ENCODE measurements around the gene SCAMP4.

The SCAMP4 gene

DNA sequence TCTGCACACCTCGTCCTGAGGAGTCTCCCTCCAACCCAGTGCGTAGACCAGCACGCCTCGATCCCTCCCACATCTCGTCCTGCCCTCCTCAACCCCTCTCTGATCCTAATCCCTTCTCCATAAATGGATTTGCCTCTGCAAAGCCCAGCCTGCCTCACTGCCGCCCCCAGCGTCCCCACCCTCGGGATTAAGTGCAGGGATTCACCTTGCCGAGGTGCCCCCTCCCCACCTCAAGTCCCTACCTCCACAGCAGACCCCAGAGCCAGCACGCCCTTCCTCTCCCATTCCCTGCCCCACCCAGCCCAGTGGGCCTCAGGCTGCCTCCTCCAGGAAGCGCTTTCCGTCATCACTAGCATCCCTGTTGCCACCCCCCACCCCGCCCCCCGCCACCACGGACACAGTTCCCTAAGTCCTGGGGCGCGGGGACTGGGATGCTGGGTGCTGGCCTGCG, 45.8 kb upstream of the SCAMP4 start:
- H4K20me1 ChIP-seq (ENCODE audit: low read depth, low read length): peaks cover 6% of the 10 kb centered on the region; the same call in 1 of the 2 replicates

DNA sequence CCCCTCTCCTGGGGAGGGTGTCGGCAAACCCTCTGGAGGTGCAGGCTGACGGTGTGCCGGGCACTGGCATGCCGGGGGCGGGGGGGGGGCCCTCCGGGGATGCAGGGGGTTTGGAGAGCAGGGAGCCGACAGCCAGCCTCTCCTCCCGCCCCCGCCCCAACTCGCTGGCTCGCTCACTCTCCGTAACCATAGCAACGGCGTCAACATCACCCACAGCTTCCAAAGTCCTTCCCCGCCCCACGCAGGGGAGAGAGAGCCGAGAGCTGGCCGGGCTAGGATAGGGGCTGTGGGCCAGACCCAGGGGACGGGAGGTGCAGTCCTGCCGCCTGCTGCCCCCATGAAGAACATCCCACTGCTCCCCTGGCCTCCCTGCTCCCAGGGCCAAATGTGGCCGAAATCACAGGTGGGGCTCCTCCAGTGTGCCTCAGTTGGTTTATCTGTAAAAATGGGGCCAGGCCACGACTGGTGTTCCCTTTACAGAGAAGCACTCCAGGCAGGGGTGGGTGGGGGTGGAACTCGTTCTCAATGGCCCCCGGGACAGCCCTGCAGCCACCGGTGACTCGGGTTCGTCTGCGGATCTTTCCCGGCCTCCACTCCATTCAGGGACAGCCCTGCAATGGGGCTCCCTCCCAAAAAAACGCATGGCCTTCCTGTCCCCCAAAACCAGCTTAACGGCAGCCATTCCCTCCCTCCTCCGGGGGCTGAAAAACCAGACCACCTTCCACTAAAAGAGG, 45.0 kb upstream of the SCAMP4 start:
- Histone ChIP-seq H3K36me3 (ENCODE audit: low read length) (no peaks in the 10 kb centered on the region), H3K9me2 (replicated peaks; ENCODE audit: insufficient read depth, low read length) (no peaks in the 10 kb centered on the region), H3K79me2 (ENCODE audit: insufficient read depth, low read length) (peaks cover 58% of the 10 kb centered on the region), H3K9me3 (ENCODE audit: insufficient read depth, low read length) (no peaks in the 10 kb centered on the region), H3K9ac (ENCODE audit: low read length) (peak overlapping the region; percentile 75), H3K4me2 (ENCODE audit: low read depth, low read length, poor library complexity, severe bottlenecking) (peak overlapping the region; percentile 66), H3K27ac (ENCODE audit: low read depth, low read length) (no peak overlapping the region), H3K4me3 (ENCODE audit: insufficient read depth, low read length, poor library complexity, severe bottlenecking) (peak overlapping the region; percentile 95), H3K27me3 (ENCODE audit: low read length) (no peaks in the 10 kb centered on the region), H3F3A (ENCODE audit: insufficient read depth) (peaks cover 17% of the 10 kb centered on the region; the same call in 1 of the 2 replicates), H4K20me1 (ENCODE audit: low read depth, low read length) (peaks cover 6% of the 10 kb centered on the region; the same call in 1 of the 2 replicates), H2AFZ (ENCODE audit: low read depth, low read length, severe bottlenecking) (no peak overlapping the region)
- TF ChIP-seq, protein P1, sequence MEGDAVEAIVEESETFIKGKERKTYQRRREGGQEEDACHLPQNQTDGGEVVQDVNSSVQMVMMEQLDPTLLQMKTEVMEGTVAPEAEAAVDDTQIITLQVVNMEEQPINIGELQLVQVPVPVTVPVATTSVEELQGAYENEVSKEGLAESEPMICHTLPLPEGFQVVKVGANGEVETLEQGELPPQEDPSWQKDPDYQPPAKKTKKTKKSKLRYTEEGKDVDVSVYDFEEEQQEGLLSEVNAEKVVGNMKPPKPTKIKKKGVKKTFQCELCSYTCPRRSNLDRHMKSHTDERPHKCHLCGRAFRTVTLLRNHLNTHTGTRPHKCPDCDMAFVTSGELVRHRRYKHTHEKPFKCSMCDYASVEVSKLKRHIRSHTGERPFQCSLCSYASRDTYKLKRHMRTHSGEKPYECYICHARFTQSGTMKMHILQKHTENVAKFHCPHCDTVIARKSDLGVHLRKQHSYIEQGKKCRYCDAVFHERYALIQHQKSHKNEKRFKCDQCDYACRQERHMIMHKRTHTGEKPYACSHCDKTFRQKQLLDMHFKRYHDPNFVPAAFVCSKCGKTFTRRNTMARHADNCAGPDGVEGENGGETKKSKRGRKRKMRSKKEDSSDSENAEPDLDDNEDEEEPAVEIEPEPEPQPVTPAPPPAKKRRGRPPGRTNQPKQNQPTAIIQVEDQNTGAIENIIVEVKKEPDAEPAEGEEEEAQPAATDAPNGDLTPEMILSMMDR (IDR thresholded peaks at IDR 0.05; ENCODE audit: insufficient read depth, low read length, poor library complexity, severe bottlenecking): no peak
- no peak for TF ChIP-seq EZH2phosphoT487 (conservative IDR thresholded peaks at IDR 0.05; ENCODE audit: low read length)

More for the DNA sequence above, 45.8 kb upstream of the SCAMP4 start:
- H3K27ac ChIP-seq (ENCODE audit: low read depth, low read length): no peak overlapping the region
- TF ChIP-seq, protein P1 (IDR thresholded peaks at IDR 0.05; ENCODE audit: insufficient read depth, low read length, poor library complexity, severe bottlenecking): no peak
- TF ChIP-seq EZH2phosphoT487 (conservative IDR thresholded peaks at IDR 0.05; ENCODE audit: low read length): no peak
- no peaks in the 10 kb centered on the region for H3K9me3 ChIP-seq (ENCODE audit: insufficient read depth, low read length)
- no peaks in the 10 kb centered on the region for H3K27me3 ChIP-seq (ENCODE audit: low read length)
- H3K4me2 ChIP-seq (ENCODE audit: low read depth, low read length, poor library complexity, severe bottlenecking): no peak overlapping the region
- H3K9me2 ChIP-seq (replicated peaks; ENCODE audit: insufficient read depth, low read length): no peaks in the 10 kb centered on the region
- H3K79me2 ChIP-seq (ENCODE audit: insufficient read depth, low read length): peaks cover 62% of the 10 kb centered on the region
- H2AFZ ChIP-seq (ENCODE audit: low read depth, low read length, severe bottlenecking): no peak overlapping the region
- peaks cover 16% of the 10 kb centered on the region; the same call in 1 of the 2 replicates for H3F3A ChIP-seq (ENCODE audit: insufficient read depth)
- no peak overlapping the region for H3K4me3 ChIP-seq (ENCODE audit: insufficient read depth, low read length, poor library complexity, severe bottlenecking)
- no peaks in the 10 kb centered on the region for H3K36me3 ChIP-seq (ENCODE audit: low read length)
- H3K9ac ChIP-seq (ENCODE audit: low read length): no peak overlapping the region

DNA sequence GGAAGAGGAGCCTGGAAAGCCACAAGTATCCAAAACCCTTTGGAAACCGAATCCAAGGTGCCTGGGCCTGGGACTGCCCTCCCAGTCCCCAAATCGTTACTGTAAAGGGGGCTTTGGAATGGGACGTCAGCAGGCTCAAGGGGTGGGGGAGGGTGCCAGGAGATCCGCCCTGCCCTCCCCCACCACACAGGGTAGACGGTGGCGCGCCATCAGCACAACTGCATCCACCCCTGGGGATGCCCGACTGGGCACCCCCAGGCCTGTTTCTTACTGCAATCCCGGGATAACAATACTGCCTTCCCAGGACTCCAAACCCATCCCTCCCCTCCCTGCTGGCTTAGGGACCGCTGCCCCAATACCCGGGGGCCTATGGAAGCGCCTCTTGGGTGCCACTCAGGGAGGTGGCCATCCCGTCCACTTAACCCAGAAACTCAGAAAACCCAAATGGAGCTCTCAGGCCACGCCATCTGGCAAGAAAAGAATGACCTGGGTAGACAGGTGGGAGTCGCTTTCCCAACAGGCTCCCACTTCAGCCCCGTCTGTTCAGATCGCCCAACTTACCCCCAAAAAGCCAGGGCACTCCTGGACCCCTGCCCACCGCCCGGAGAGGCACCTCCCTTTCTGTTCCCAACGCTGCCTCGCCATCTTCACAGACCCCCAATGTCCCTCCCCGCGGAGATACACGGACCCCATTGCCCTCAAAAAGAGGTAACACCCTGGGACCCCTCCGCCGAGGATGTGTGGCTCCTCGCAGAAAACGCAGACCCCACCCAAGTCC, 44.2 kb upstream of the SCAMP4 start:
- H3K36me3 ChIP-seq (ENCODE audit: low read length): no peaks in the 10 kb centered on the region
- peak overlapping the region; percentile 75 for H3K9ac ChIP-seq (ENCODE audit: low read length)
- H3K27ac ChIP-seq (ENCODE audit: low read depth, low read length): no peak overlapping the region
- no peak overlapping the region for H2AFZ ChIP-seq (ENCODE audit: low read depth, low read length, severe bottlenecking)
- H4K20me1 ChIP-seq (ENCODE audit: low read depth, low read length): peaks cover 6% of the 10 kb centered on the region; the same call in 1 of the 2 replicates
- no peaks in the 10 kb centered on the region for H3K9me3 ChIP-seq (ENCODE audit: insufficient read depth, low read length)
- H3K9me2 ChIP-seq (replicated peaks; ENCODE audit: insufficient read depth, low read length): no peaks in the 10 kb centered on the region
- H3F3A ChIP-seq (ENCODE audit: insufficient read depth): peaks cover 21% of the 10 kb centered on the region; the same call in 1 of the 2 replicates
- H3K4me3 ChIP-seq (ENCODE audit: insufficient read depth, low read length, poor library complexity, severe bottlenecking): peak overlapping the region; percentile 95
- no peaks in the 10 kb centered on the region for H3K27me3 ChIP-seq (ENCODE audit: low read length)
- H3K4me2 ChIP-seq (ENCODE audit: low read depth, low read length, poor library complexity, severe bottlenecking): peak overlapping the region; percentile 66
- TF ChIP-seq, protein P1 (IDR thresholded peaks at IDR 0.05; ENCODE audit: insufficient read depth, low read length, poor library complexity, severe bottlenecking): no peak
- no peak for TF ChIP-seq EZH2phosphoT487 (conservative IDR thresholded peaks at IDR 0.05; ENCODE audit: low read length)
- H3K79me2 ChIP-seq (ENCODE audit: insufficient read depth, low read length): peaks cover 51% of the 10 kb centered on the region

All from SU-DHL-6 (cell line).